WTC11 (cell line): Measurements from ENCODE around the gene RABEP2.

Source experiments
- CTCF ChIP-seq: fragments of 200-600 bp; IDR thresholded peaks from 2 replicates; pipeline ENCODE4 v1.8.0; 2022; ENCODE audit warnings: antibody characterized with exemption
- HMGXB4 ChIP-seq: sonication (generic); formaldehyde crosslinking; IDR thresholded peaks from 2 replicates; pipeline ENCODE4 v1.8.1; 2023; ENCODE audit warnings: mild to moderate bottlenecking, moderate library complexity, missing genetic modification reagents
- STAT6 ChIP-seq: sonication (generic); formaldehyde crosslinking; conservative IDR thresholded peaks from 2 replicates; pipeline ENCODE4 v1.8.1; 2023; ENCODE audit warnings: mild to moderate bottlenecking, low read depth, missing genetic modification reagents, moderate library complexity

- peak; percentile 44 for TF ChIP-seq CTCF
- TF ChIP-seq STAT6 (CRISPR knock-in tag) = no peak
- TF ChIP-seq HMGXB4 (CRISPR knock-in tag) = no peak
Measured at GRCh38 chr16:28974007-28974436, 49.0 kb upstream of the RABEP2 start.
